Measurements from ENCODE around the gene CDC42BPB. TPM values are rescaled to one million over a fixed set of nuclear protein-coding genes. Genes with fewer than 3 reads are reported as not detected.

CDC42BPB gene
- total and polyA plus RNA-seq, 2 of the 13 experiments (the other 11 are each of a cell fraction or from before 2014, with no cell fraction given) = 19.7 to 32.3 TPM

DNA sequence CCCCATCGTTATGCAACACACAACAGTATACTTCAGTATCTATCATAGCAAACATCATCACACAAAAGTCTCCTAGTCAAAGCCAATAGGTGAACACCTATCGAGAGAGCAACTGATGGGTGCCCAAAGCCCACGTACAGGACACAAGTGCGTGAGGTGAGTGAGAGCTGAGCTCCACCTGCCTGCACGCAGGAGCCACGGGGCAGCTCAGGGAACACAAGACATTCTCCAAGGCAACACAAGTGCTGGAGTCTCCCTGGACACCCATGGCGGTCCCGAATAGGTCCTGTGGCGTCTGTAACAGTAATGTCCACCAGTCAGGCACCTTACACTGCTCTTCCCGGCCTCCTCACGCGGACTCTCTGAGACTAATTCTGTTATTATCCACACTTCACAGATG is 44.3 kb downstream of the CDC42BPB start (continued):
- TF ChIP-seq ZNF879 (CRISPR knock-in tag; IDR thresholded peaks at IDR 0.05) (no peak), TFDP1 (CRISPR knock-in tag; IDR thresholded peaks at IDR 0.05; ENCODE audit: borderline replicate concordance) (no peak), ZNF446 (CRISPR knock-in tag; IDR thresholded peaks at IDR 0.05) (no peak)
- TF ChIP-seq, protein P1, sequence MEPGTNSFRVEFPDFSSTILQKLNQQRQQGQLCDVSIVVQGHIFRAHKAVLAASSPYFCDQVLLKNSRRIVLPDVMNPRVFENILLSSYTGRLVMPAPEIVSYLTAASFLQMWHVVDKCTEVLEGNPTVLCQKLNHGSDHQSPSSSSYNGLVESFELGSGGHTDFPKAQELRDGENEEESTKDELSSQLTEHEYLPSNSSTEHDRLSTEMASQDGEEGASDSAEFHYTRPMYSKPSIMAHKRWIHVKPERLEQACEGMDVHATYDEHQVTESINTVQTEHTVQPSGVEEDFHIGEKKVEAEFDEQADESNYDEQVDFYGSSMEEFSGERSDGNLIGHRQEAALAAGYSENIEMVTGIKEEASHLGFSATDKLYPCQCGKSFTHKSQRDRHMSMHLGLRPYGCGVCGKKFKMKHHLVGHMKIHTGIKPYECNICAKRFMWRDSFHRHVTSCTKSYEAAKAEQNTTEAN (CRISPR knock-in tag; conservative IDR thresholded peaks at IDR 0.05) = no peak
- TF ChIP-seq, protein P2, sequence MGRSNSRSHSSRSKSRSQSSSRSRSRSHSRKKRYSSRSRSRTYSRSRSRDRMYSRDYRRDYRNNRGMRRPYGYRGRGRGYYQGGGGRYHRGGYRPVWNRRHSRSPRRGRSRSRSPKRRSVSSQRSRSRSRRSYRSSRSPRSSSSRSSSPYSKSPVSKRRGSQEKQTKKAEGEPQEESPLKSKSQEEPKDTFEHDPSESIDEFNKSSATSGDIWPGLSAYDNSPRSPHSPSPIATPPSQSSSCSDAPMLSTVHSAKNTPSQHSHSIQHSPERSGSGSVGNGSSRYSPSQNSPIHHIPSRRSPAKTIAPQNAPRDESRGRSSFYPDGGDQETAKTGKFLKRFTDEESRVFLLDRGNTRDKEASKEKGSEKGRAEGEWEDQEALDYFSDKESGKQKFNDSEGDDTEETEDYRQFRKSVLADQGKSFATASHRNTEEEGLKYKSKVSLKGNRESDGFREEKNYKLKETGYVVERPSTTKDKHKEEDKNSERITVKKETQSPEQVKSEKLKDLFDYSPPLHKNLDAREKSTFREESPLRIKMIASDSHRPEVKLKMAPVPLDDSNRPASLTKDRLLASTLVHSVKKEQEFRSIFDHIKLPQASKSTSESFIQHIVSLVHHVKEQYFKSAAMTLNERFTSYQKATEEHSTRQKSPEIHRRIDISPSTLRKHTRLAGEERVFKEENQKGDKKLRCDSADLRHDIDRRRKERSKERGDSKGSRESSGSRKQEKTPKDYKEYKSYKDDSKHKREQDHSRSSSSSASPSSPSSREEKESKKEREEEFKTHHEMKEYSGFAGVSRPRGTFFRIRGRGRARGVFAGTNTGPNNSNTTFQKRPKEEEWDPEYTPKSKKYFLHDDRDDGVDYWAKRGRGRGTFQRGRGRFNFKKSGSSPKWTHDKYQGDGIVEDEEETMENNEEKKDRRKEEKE (IDR thresholded peaks at IDR 0.05) = no peak

- WGBS (ENCODE audit: low lambda C conversion rate) = 98% methylated on average over 2 of the region's 2 CpGs
- CTCF ChIA-PET (ENCODE audit: low intra/inter-chr PET ratio, low total read pairs) = no interaction called here
- Histone ChIP-seq H3K36me3 (replicated peaks in 1 of 2; ENCODE audit: control insufficient read depth in 1 of 2, insufficient read depth in 2 of 2, low read length in 2 of 2) (peaks cover 13 to 25% of the 10 kb centered on the region in 2 experiments; a peak in 4 of 5 replicates), H3K9ac (ENCODE audit: insufficient read depth, low read depth, low read length) (no peak overlapping the region), H4K20me1 (ENCODE audit: insufficient read depth, low read length) (no peaks in the 10 kb centered on the region), H3K4me2 (ENCODE audit: low read depth, low read length) (no peak overlapping the region), H3K4me1 (ENCODE audit: insufficient read depth, low read length) (no peaks in the 10 kb centered on the region), H3K4me3 (replicated peaks in 1 of 3; ENCODE audit: insufficient read depth in 1 of 3, low read depth in 2 of 3, low read length in 3 of 3) (no peak overlapping the region), H3K79me2 (ENCODE audit: insufficient read depth, low read length) (peaks cover 3% of the 10 kb centered on the region), H3K27me3 (ENCODE audit: control insufficient read depth in 1 of 2, insufficient read depth in 2 of 2, low read length in 2 of 2) (no peaks in the 10 kb centered on the region), H2AFZ (ENCODE audit: low read length) (no peak overlapping the region), H3K9me3 (ENCODE audit: low read length) (no peaks in the 10 kb centered on the region), H3K27ac (ENCODE audit: extremely low read length, insufficient read depth, low read length) (no peak overlapping the region)
- no peak for DNase-seq (ENCODE audit: low spot score)
- in situ Hi-C loops (cut with HindIII; ENCODE audit: extremely low pct_ligation_motif_present, low pct_unique_long_range_greater_than_20kb) (no loop called here), intact Hi-C loops (cut with micrococcal nuclease; ENCODE audit: unreplicated experiment) (no loop called here)
- POLR2A ChIA-PET = no interaction called here
- no TSS peak for BruUV-seq (replicated peaks)
- no peak for FAIRE-seq
- no peak for TF ChIP-seq FOXA3 (CRISPR knock-in tag; IDR thresholded peaks at IDR 0.05)
- TF ChIP-seq ZNF383 (CRISPR knock-in tag; IDR thresholded peaks at IDR 0.05; ENCODE audit: borderline replicate concordance) = no peak
- TF ChIP-seq ZNF121 (CRISPR knock-in tag; IDR thresholded peaks at IDR 0.05) = 0 out of 2 replicates have a peak, but pooled peaks have one; percentile 28
- TF ChIP-seq ZNF570 (CRISPR knock-in tag; IDR thresholded peaks at IDR 0.05; ENCODE audit: borderline replicate concordance) = no peak
- no peak for TF ChIP-seq ESRRA (CRISPR knock-in tag; IDR thresholded peaks at IDR 0.05; ENCODE audit: low read depth)
- ATAC-seq = no peak
Measured at GRCh38 chr14:103009559-103009958, 47.8 kb downstream of the CDC42BPB start.
